ENCODE measurements around the gene OR6S1.

DNA sequence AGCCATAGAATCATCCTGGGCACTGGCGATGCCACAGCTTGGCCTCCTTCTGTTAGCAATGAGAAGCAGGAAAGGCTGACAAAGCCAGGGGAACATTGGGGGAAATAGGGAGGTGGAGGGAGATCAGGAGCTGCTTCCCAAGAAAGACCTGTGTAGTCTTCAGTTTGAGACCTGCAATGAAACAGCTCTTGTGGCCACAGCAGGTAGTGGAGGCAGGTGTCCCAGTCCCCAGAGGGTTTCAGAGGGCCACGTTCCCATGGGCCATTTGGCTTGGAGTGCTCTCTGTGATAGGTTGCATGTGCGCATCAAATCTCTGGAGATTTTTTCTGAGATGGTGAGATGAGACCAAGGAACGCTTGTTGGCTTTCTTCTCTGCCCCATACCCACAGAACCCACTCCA, 14.4 kb upstream of the OR6S1 start:
- TF ChIP-seq POLR2A (IDR thresholded peaks at IDR 0.05), result no peak
- TF ChIP-seq, protein P1, sequence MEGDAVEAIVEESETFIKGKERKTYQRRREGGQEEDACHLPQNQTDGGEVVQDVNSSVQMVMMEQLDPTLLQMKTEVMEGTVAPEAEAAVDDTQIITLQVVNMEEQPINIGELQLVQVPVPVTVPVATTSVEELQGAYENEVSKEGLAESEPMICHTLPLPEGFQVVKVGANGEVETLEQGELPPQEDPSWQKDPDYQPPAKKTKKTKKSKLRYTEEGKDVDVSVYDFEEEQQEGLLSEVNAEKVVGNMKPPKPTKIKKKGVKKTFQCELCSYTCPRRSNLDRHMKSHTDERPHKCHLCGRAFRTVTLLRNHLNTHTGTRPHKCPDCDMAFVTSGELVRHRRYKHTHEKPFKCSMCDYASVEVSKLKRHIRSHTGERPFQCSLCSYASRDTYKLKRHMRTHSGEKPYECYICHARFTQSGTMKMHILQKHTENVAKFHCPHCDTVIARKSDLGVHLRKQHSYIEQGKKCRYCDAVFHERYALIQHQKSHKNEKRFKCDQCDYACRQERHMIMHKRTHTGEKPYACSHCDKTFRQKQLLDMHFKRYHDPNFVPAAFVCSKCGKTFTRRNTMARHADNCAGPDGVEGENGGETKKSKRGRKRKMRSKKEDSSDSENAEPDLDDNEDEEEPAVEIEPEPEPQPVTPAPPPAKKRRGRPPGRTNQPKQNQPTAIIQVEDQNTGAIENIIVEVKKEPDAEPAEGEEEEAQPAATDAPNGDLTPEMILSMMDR (IDR thresholded peaks at IDR 0.05), result no peak
